ENCODE results near the gene KIAA1958.

GRCh38 chr9:112624711-112625707, 138.4 kb downstream of the KIAA1958 start:
- TF ChIP-seq POLR2AphosphoS5 (IDR thresholded peaks at IDR 0.05) (no peak), CTCF (IDR thresholded peaks at IDR 0.05 in 8 of 11, conservative IDR thresholded peaks at IDR 0.05 in 3 of 11) (no peak)
